Embryonic facial prominence (tissue), 1 donor: ENCODE measurements around the gene ZSCAN5A.
A peak's percentile ranks its signal among the peaks of the same experiment; 100 is the strongest.
"Not testable (repeated sequence)": the region's sequence is repeated elsewhere in the genome, so short reads cannot be mapped to it uniquely, and the experiment has no call there.

ENCODE experiments used
- DNase-seq: peaks from one replicate; pipeline ENCODE4 v3.0.0-alpha.2; 2016; ENCODE audit errors: extremely low spot score

ZSCAN5A gene, protein sequence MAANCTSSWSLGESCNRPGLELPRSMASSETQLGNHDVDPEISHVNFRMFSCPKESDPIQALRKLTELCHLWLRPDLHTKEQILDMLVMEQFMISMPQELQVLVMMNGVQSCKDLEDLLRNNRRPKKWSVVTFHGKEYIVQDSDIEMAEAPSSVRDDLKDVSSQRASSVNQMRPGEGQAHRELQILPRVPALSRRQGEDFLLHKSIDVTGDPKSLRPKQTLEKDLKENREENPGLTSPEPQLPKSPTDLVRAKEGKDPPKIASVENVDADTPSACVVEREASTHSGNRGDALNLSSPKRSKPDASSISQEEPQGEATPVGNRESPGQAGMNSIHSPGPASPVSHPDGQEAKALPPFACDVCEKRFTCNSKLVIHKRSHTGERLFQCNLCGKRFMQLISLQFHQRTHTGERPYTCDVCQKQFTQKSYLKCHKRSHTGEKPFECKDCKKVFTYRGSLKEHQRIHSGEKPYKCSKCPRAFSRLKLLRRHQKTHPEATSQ

GRCh38 chr19:56314381-56315076 lies at the start of gene ZSCAN5A:
ZSCAN5A (minus strand) TSS chr19:56314839; CDS start chr19:56225046, 89,793 bp downstream.
- peak; percentile 92 for DNase-seq

- no peak for DNase-seq
Observed at GRCh38 chr19:56360841-56361240, 46.2 kb upstream of the ZSCAN5A start.

DNA sequence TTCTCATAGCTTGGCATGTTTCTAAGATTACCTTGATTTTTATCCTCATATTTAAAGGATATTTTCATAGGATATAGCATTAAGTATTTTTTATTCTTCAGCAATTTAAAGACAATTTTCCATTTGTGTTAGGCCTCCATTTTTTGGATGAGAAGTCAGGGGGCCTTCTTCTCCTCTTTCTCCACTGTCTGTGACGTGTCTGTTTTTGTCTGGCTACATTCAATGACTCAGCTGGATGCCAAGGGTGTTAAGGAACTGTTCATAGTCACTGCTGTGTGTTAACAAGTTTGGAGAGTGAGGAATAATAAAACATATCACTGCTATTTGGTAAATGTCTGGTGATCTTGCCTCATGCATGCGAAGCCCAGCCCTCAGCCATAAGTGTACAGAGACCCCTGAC lies 42.3 kb upstream of the ZSCAN5A start:
- DNase-seq, result no peak

GRCh38 chr19:56355517-56355916 lies 40.9 kb upstream of the ZSCAN5A start:
- DNase-seq, result no peak

- no peak for DNase-seq
Observed at GRCh38 chr19:56351208-56351607, 36.6 kb upstream of the ZSCAN5A start.

- peak; percentile 47 for DNase-seq
Observed at GRCh38 chr19:56350416-56351045, 35.9 kb upstream of the ZSCAN5A start.

DNA sequence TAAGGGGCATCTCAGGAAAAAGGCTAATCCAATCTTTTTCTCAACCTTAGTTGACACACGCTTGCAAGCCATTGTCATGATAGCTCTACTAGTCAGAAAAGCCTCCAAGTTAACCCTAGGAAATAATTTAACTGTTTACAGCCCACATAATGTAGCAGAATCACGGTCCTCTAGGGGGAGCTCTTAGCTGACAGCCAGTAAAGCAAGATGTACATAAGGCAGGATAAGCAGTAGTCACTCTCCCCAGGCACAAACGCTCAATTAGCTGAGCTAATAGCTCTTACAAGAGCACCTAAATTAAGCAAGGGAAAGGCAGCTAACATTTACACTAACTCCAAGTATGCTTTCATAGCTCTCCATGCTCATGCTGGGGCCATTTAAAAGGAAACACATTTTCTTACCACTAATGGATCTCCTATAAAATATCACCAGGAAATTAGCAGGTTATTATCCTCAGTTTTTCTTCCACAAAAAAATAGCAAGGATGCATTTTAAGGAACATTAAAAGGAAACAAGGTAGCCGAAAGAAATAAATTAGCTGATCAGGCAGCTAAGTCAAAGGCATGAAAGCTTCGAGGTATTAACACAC lies 33.7 kb upstream of the ZSCAN5A start:
- no peak for DNase-seq

DNA sequence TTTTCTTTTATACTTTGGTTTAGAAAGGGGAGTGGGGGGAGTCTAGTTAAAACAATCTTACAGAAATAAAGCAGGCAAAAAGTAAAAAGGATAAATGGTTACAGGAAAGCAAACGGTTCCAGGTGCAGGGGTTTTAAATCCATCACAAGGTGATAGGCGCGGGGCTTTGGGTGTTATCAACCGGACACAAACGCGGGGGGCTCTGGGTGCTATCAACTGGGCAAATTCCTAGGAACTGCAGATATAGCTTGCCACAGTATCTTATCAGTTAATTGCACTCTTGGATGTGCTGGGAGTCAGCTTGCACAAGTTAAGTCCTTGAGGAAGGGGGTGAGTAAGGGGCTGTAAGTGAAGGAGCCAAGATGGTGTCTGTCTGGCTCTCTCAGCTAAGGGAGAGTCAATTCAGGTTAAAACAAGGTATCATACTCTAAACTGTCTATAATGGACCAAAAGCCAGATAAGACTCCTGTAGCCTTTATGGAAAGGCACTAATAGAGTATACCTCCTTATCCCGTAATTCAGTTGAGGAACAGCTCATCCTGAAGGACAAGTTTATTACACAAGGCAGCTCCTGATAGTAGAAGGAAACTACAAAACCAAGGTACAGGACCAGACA lies 32.6 kb upstream of the ZSCAN5A start:
- no peak for DNase-seq

- no peak for DNase-seq
Observed at GRCh38 chr19:56341948-56342347, 27.3 kb upstream of the ZSCAN5A start.

GRCh38 chr19:56339031-56339430 lies 24.4 kb upstream of the ZSCAN5A start:
- DNase-seq, result not testable (repeated sequence)

DNA sequence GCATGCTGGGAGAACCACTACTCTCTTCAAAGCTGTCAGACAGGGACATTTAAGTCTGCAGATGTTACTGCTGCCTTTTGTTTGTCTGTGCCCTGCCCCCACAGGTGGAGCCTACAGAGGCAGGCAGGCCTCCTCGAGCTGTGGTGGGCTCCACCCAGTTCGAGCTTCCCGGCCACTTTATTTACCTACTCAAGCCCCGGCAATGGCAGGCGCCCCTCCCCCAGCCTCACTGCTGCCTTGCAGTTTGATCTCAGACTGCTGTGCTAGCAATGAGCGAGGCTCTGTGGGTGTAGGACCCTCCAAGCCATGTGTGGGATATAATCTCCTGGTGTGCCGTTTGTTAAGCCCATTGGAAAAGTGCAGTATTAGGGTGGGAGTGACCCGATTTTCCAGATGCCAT lies 22.4 kb upstream of the ZSCAN5A start:
- DNase-seq, result not testable (repeated sequence)

DNA sequence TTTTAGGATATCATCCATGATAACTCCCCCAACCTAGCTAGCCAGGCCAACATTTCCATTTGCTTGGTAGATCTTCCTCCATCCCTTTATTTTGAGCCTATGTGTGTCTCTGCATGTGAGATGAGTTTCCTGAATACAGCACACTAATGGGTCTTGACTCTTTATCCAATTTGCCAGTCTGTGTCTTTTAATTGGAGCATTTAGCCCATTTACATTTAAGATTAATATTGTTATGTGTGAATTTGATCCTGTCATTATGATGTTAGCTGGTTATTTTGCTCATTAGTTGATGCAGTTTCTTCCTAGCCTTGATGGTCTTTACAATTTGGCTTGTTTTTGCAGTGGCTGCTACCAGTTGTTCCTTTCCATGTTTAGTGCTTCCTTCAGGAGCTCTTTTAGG lies 20.7 kb upstream of the ZSCAN5A start:
- not testable (repeated sequence) for DNase-seq

DNA sequence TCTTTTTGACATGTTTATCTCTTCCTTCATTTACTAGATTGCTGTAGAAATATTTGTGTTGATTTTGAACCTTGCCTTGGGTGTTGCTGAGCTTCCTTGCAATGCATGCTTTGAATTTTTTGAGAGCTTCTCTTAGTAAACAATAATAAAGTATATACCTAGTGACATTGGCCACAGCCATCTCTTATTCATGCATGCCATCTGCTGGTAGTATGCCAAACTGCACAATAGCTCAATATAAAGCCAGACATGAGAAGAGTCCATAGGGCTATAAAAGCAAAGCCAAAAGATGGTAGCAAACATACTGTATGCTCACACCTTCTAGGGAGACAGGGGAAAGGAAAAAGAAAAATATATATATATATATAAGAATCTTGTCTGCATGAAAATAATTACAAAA lies 18.9 kb upstream of the ZSCAN5A start:
- DNase-seq, result no peak

- DNase-seq, result no peak
Observed at GRCh38 chr19:56332695-56333094, 18.1 kb upstream of the ZSCAN5A start.

DNA sequence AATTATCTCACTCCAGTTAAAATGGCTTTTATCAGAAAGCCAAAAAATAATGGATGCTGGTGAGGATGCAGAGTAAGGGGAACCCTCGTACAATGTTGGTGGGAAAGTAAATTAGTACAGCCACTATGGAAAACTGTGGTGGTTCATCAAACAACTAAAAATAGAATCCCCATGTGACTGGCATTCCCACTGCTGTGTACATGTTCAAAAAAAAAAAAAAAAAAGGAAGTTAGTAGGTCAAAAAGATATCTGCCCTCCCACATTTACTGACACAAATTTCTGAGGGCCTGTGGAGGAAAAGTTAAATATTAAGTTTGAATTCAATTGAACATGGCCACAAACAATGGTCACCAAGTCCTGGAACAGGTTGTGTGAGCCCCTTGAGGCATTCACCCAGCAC lies 9.8 kb upstream of the ZSCAN5A start:
- DNase-seq, result no peak

DNA sequence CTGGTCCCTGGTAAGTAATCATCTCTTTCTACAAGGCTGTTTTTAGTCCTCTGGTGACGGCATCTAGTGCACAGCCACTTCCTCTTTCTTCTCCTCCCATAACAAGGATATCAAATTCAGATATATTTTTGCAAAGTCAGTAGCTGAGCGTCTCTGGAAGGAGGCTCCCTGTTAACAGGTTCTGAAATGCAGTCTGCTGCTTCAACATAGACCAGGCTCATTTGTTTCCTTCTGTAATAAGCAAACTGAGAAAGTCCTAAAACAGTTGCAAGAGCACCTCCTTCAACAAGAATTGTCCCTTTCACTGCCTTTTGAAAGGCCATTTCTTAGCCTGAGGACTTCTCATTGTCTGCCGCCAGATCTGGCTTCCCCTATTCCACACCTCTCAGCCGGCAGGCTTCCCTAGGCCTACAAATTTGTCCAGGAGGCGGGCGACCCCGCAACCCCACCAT lies 7.4 kb upstream of the ZSCAN5A start:
- DNase-seq, result no peak

DNA sequence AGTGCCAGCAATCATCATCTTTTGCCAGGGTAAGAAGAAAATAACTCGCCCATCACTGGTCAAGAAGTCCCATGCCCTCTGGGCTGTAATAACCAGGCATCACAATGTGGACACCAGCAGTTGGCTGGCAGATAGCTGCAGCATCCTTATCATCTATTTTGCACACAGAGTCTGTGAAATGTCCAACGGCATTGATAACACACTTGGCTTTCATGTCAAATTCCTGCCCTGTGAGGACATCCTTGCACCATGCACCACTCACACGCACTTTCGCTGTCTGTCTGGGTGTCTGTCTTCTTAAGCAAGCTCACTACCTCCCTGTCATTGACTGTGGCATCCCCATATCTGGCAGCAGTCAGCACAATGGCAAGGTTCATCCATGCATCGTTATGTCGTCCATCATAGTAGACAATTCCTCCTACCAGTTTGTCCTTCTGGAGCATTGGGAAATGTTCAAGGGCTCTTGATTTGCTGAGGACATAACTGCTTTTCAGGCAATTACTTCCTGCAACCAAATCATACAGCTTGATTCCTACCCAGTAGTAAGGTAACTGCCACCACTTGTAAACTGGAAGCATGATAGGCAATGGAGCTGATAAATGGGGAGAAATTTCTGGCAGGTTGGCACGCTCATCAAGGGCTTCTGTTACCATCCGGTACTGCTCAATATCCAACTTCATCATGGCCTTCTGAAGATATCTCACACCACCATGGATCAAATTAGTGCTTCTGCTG lies 6.8 kb upstream of the ZSCAN5A start:
- DNase-seq, result no peak

- DNase-seq, result no peak
Observed at GRCh38 chr19:56319991-56320390, 5.4 kb upstream of the ZSCAN5A start.

GRCh38 chr19:56317749-56318148 lies 3.1 kb upstream of the ZSCAN5A start:
- no peak for DNase-seq

DNA sequence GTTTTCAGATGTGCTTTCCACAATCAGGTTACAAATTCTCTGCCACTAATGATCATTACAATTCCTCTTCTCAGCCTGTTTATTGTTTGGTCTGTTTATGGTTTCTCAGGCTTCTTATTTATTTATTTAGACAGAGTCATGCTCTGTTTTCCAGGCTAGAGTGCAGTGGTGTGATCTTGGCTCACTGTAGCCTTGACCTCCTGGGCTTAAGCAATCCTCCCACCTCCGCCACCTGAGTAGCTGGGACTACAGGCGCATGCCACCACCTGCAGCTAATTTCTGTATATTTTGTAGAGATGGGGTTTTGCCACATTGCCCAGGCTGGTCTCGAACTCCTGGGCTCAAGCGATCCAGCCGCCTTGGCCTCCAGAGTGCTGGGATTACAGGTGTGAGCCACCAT lies 2.1 kb upstream of the ZSCAN5A start:
- DNase-seq, result no peak
